Activated naive CD4-positive, alpha-beta T cell (primary cell): ENCODE measurements around the gene CTR9.
"Not testable (repeated sequence)": the region's sequence is repeated elsewhere in the genome, so short reads cannot be mapped to it uniquely, and the experiment has no call there.

ENCODE experiments used
- DNase-seq, 4 experiments: peaks; one replicate each; lab custom pipeline; 2025; lab: John Stamatoyannopoulos, UW

The CTR9 gene

GRCh38 chr11:10822491-10822890 is 71.4 kb downstream of the CTR9 start:
- DNase-seq: not testable (repeated sequence)

GRCh38 chr11:10823152-10823579 is 72.1 kb downstream of the CTR9 start:
- no peak for DNase-seq

- no peak for DNase-seq
Observed at GRCh38 chr11:10824888-10825287, 73.8 kb downstream of the CTR9 start.

- no peak for DNase-seq
Observed at GRCh38 chr11:10828402-10828801, 77.4 kb downstream of the CTR9 start.

GRCh38 chr11:10829139-10829538 is 78.1 kb downstream of the CTR9 start:
- DNase-seq: no peak
